Thyroid gland (tissue), 4 donors: ENCODE data around the gene GPBP1. TPM values are rescaled to one million over a fixed set of nuclear protein-coding genes. Genes with fewer than 3 reads are reported as not detected.
"Not testable (repeated sequence)": the region's sequence is repeated elsewhere in the genome, so short reads cannot be mapped to it uniquely, and the experiment has no call there.

Source experiments
- DNase-seq, 2 donors: peaks; one replicate each; pipeline ENCODE4 v3.0.0-alpha.2; 2019
- H3K27ac ChIP-seq, 3 donors: fragments of 200-600 bp; sonication (generic); 1 replicate in 2 of 3; 2 replicates in 1 of 3; pipeline ENCODE4 v1.5.1; 2016 to 2019; ENCODE audit warnings: mild to moderate bottlenecking in 1 of 3, moderate library complexity in 1 of 3
- H3K27me3 ChIP-seq: fragments of 200-600 bp; sonication (generic); one replicate; pipeline ENCODE4 v1.5.1; 2019
- H3K36me3 ChIP-seq, 2 donors: fragments of 200-600 bp; sonication (generic); one replicate each; pipeline ENCODE4 v1.5.1; 2016 to 2019
- H3K4me1 ChIP-seq, 2 donors: fragments of 200-600 bp; sonication (generic); one replicate each; pipeline ENCODE4 v1.5.1; 2017 to 2019
- H3K4me3 ChIP-seq, 3 donors: fragments of 200-600 bp; sonication (generic); replicated peaks in 1 of 3; 1 replicate in 2 of 3; 2 replicates in 1 of 3; pipeline ENCODE4 v1.5.1; 2016; ENCODE audit warnings: mild to moderate bottlenecking in 1 of 3
- H3K9me3 ChIP-seq: fragments of 200-600 bp; sonication (generic); one replicate; pipeline ENCODE4 v1.5.1; 2017
- POLR2A ChIP-seq, 2 donors: fragments of 450-650 bp; IDR thresholded peaks; one replicate each; pipeline ENCODE4 v1.6.1; 2017; ENCODE audit warnings: antibody characterized with exemption in 2 of 2, mild to moderate bottlenecking in 2 of 2, moderate library complexity in 1 of 2
- WGBS, 2 donors: methylation state at CpG; one replicate each; pipeline ENCODE4 v1.1.5; 2017; 5-methylcytosine and 5-hydroxymethylcytosine counted together
- intact Hi-C: fragments of 100-400 bp; cut with DNase I; formaldehyde crosslinking; loops from one replicate; pipeline ENCODE4 v1.15.1; 2023
- total RNA-seq, 4 donors: library from RNA; depleted of rRNA; stranded (reverse); fragments of >200 nt; gene quantifications; one replicate each; pipeline ENCODE4 v1.2.3, GENCODE V29; 2016
- TF ChIP-seq, protein P1 (sequence below), 6 experiments: fragments of 200-600 bp in 3 of 6; fragments of 450-650 bp in 3 of 6; sonication (generic) in 3 of 6; IDR thresholded peaks; one replicate each; pipeline ENCODE4 v1.5.1; 2016 to 2019; ENCODE audit warnings: antibody characterized with exemption in 6 of 6, mild to moderate bottlenecking in 2 of 6, inconsistent platforms in 1 of 6, moderate library complexity in 1 of 6

GPBP1 gene
- total RNA-seq, 4 donors from 2014 or later: 89.4 to 109 (median 99.4) TPM

DNA sequence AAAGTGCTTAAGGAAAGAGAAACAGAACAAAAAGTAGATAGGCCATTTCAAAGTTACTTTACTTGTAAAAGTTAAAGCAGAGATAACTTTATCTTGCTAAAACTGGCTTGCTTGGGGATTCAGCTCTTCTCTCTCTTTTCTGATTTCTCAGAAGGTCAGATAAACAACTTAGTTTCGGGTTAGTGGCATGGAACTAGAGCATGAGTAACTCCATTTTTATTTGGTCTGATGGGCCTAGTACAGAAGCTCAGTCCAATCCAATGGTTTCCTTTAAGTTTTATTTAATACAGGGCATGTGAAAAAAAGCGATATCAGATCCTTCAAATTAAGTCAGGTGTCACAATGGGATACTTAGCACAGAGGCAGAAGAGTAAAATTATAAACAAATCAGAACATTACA is 18.8 kb upstream of the GPBP1 start:
- Histone ChIP-seq H3K4me1 (no peaks in the 10 kb centered on the region), H3K27ac (no peak overlapping the region), H3K4me3 (no peak overlapping the region), H3K9me3 (no peaks in the 10 kb centered on the region), H3K27me3 (no peaks in the 10 kb centered on the region), H3K36me3 (no peaks in the 10 kb centered on the region)
- TF ChIP-seq, protein P1, sequence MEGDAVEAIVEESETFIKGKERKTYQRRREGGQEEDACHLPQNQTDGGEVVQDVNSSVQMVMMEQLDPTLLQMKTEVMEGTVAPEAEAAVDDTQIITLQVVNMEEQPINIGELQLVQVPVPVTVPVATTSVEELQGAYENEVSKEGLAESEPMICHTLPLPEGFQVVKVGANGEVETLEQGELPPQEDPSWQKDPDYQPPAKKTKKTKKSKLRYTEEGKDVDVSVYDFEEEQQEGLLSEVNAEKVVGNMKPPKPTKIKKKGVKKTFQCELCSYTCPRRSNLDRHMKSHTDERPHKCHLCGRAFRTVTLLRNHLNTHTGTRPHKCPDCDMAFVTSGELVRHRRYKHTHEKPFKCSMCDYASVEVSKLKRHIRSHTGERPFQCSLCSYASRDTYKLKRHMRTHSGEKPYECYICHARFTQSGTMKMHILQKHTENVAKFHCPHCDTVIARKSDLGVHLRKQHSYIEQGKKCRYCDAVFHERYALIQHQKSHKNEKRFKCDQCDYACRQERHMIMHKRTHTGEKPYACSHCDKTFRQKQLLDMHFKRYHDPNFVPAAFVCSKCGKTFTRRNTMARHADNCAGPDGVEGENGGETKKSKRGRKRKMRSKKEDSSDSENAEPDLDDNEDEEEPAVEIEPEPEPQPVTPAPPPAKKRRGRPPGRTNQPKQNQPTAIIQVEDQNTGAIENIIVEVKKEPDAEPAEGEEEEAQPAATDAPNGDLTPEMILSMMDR (IDR thresholded peaks at IDR 0.05): no peak
- TF ChIP-seq POLR2A (IDR thresholded peaks at IDR 0.05): no peak
- no peak for DNase-seq
- 63 to 93% methylated on average over 2 of the region's 2 CpGs for WGBS, 2 donors
- intact Hi-C loops: no loop called here

DNA sequence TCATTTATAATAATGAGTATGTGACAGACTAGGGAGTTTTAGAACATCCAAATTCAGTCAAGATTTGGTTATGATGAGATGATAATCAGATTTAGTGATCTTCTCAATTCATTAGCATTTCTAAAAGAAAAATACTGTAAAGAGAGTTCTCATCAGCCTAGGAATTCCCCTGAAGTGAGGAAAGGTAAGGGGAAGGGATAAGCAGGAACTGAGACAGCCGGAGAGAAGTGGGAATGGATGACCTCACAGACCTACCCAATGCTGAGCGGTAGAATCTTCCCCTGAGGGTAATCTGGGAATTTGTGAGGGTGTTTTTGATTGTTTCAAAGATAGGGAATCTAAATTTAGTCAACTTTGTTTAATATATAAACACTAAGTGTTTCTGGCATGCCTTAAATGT is 16.7 kb upstream of the GPBP1 start:
- 71 to 83% methylated on average over 2 of the region's 2 CpGs for whole genome bisulfite sequencing, 2 donors
- Histone ChIP-seq H3K4me3 (no peak overlapping the region), H3K9me3 (no peaks in the 10 kb centered on the region), H3K4me1 (no peaks in the 10 kb centered on the region), H3K27ac (no peak overlapping the region), H3K27me3 (no peaks in the 10 kb centered on the region), H3K36me3 (no peaks in the 10 kb centered on the region)
- DNase-seq: no peak
- intact Hi-C loops: no loop called here
- TF ChIP-seq POLR2A (IDR thresholded peaks at IDR 0.05): no peak
- TF ChIP-seq, protein P1 (IDR thresholded peaks at IDR 0.05): no peak

DNA sequence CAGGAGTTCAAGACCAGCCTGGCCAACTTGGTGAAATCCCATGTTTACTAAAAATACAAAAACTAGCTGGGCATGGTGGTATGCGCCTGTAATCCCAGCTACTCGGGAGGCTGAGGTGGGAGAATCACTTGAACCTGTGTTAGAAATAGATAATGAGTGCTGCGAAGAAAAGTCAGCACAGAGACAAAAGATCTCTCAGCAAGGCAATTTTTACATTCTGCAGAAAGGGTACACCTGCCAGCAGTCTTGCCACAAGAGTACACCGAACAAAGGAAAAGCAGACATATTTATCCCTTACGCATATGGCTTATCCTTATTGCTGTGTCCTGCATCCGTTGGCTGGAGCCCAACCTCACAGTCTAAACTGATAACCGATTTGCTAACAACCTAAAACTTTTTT is 16.2 kb upstream of the GPBP1 start:
- 93 to 96% methylated on average over 7 of the region's 7 CpGs for WGBS, 2 donors
- Histone ChIP-seq H3K9me3 (no peaks in the 10 kb centered on the region), H3K36me3 (no peaks in the 10 kb centered on the region), H3K4me1 (no peaks in the 10 kb centered on the region), H3K4me3 (no peak overlapping the region), H3K27me3 (no peaks in the 10 kb centered on the region), H3K27ac (no peak overlapping the region)
- TF ChIP-seq, protein P1 (IDR thresholded peaks at IDR 0.05): no peak
- no peak for TF ChIP-seq POLR2A (IDR thresholded peaks at IDR 0.05)
- DNase-seq: no peak
- intact Hi-C loops: no loop called here

- no peak overlapping the region for H3K4me3 ChIP-seq
- intact Hi-C loops: no loop called here
- H3K4me1 ChIP-seq: no peaks in the 10 kb centered on the region
- no peak for DNase-seq
- H3K9me3 ChIP-seq: no peaks in the 10 kb centered on the region
- no peak overlapping the region for H3K27ac ChIP-seq
- H3K27me3 ChIP-seq: no peaks in the 10 kb centered on the region
- no peaks in the 10 kb centered on the region for H3K36me3 ChIP-seq
- WGBS, 2 donors: 89 to 93% methylated on average over 3 of the region's 3 CpGs
- TF ChIP-seq, protein P1 (IDR thresholded peaks at IDR 0.05): no peak
- TF ChIP-seq POLR2A (IDR thresholded peaks at IDR 0.05): no peak
Observed at GRCh38 chr5:57163553-57164006, 10.3 kb upstream of the GPBP1 start.

DNA sequence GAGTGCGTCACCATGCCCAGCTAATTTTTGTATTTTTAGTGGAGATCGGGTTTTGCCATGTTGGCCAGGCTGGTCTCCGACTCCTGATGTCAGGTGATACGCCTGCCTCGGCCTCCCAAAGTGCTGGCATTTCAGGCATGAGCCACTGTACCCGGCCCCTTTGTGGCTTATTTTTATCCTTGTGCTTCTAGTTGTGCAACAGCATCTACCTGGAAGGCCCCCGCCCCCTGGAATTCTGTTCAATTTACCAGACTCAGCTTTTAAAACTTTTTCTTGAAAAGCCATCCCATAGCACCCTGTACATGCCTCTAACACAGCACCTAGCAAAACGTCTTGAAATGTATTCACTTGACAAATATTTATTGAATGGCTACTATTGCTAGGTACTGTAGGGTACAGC is 9.7 kb upstream of the GPBP1 start:
- no peak overlapping the region for H3K27ac ChIP-seq
- TF ChIP-seq, protein P1 (IDR thresholded peaks at IDR 0.05): no peak
- TF ChIP-seq POLR2A (IDR thresholded peaks at IDR 0.05): no peak
- no peak for DNase-seq
- no peaks in the 10 kb centered on the region for H3K4me1 ChIP-seq
- H3K36me3 ChIP-seq: no peaks in the 10 kb centered on the region
- H3K9me3 ChIP-seq: no peaks in the 10 kb centered on the region
- WGBS, 2 donors: 89 to 91% methylated on average over 8 of the region's 8 CpGs
- H3K4me3 ChIP-seq: no peak overlapping the region
- no peaks in the 10 kb centered on the region for H3K27me3 ChIP-seq
- intact Hi-C loops: no loop called here

GRCh38 chr5:57165171-57165570 is 8.7 kb upstream of the GPBP1 start:
- WGBS, 2 donors: 96 to 100% methylated on average over 3 of the region's 3 CpGs
- not testable (repeated sequence) for H3K27ac ChIP-seq, H3K36me3 ChIP-seq, H3K27me3 ChIP-seq, H3K4me1 ChIP-seq, H3K4me3 ChIP-seq, H3K9me3 ChIP-seq, DNase-seq
- intact Hi-C loops: loop anchor here (5.0 kb wide), 1 partner anchor 47 kb away; no protein-coding TSS in a partner anchor
